Activated CD4-positive, alpha-beta memory T cell treated with anti-CD3 and anti-CD28 coated beads, Interleukin-2, amount 10 ng/mL, durations not matched to agents 7 days and 5 days (primary cell): ENCODE data around the gene DOLK. TPM values are rescaled to one million over a fixed set of nuclear protein-coding genes. Genes with fewer than 3 reads are reported as not detected.
A peak's percentile ranks its signal among the peaks of the same experiment; 100 is the strongest.
"Not testable (repeated sequence)": the region's sequence is repeated elsewhere in the genome, so short reads cannot be mapped to it uniquely, and the experiment has no call there.

Experiments used
- CTCF ChIA-PET: fragments of 350-600 bp; sonication (Branson Sonifier 250); formaldehyde crosslinking; loops from one replicate; lab custom pipeline; 2021; ENCODE audit warnings: antibody characterized with exemption, inconsistent platforms; lab: Charles Lee
- POLR2A ChIA-PET: fragments of 350-600 bp; sonication (Branson Sonifier 250); formaldehyde crosslinking; loops from one replicate; lab custom pipeline; 2021; ENCODE audit warnings: antibody characterized with exemption; lab: Charles Lee
- DNase-seq: peaks from one replicate; pipeline ENCODE4 v3.0.0-alpha.2; 2020
- H3K27ac Mint-ChIP-seq: one replicate; pipeline ENCODE4 v1.8.0; 2021; ENCODE audit warnings: mild to moderate bottlenecking, mixed read lengths
- H3K27me3 Mint-ChIP-seq: one replicate; pipeline ENCODE4 v1.8.0; 2021; ENCODE audit warnings: mixed read lengths
- H3K36me3 Mint-ChIP-seq: one replicate; pipeline ENCODE4 v1.8.0; 2021; ENCODE audit warnings: low read depth, mixed read lengths
- H3K4me1 Mint-ChIP-seq: one replicate; pipeline ENCODE4 v1.8.0; 2021; ENCODE audit warnings: mixed read lengths
- H3K4me3 Mint-ChIP-seq: one replicate; pipeline ENCODE4 v1.8.0; 2021; ENCODE audit warnings: mild to moderate bottlenecking, mixed read lengths
- H3K9me3 Mint-ChIP-seq: one replicate; pipeline ENCODE4 v1.8.0; 2021; ENCODE audit warnings: mixed read lengths
- total RNA-seq, 2 experiments: library from RNA; stranded (reverse); gene quantifications; one replicate each; pipeline ENCODE4 v1.2.3, GENCODE V29; 2021

DOLK gene
- total RNA-seq, 2 experiments from 2014 or later = 7.0 TPM

GRCh38 chr9:128945798-128946501, 1.5 kb downstream of the DOLK start:
- H3K4me3 Mint-ChIP-seq = peak overlapping the region; percentile 79
- DNase-seq = no peak
- H3K27me3 Mint-ChIP-seq = no peaks in the 10 kb centered on the region
- peaks cover 33% of the 10 kb centered on the region for H3K4me1 Mint-ChIP-seq
- peaks cover 12% of the 10 kb centered on the region for H3K36me3 Mint-ChIP-seq
- H3K27ac Mint-ChIP-seq = peak overlapping the region; percentile 29
- H3K9me3 Mint-ChIP-seq = no peaks in the 10 kb centered on the region
- ChIA-PET POLR2A (interaction anchor here (1.1 to 1.2 kb wide), 2 partner anchors 9 to 64 kb away, joined by 3 to 4 read pairs; partner anchors contain the start of genes KYAT1 and LRRC8A), CTCF (interaction anchor here (1.7 kb wide), 1 partner anchor 17 kb away, joined by 5 read pairs; no protein-coding TSS in a partner anchor)

- H3K4me3 Mint-ChIP-seq, H3K9me3 Mint-ChIP-seq, DNase-seq, H3K27me3 Mint-ChIP-seq, H3K36me3 Mint-ChIP-seq, H3K27ac Mint-ChIP-seq: not testable (repeated sequence)
- H3K4me1 Mint-ChIP-seq = peaks cover 29% of the 10 kb centered on the region
- ChIA-PET POLR2A (interaction anchor here (1.1 kb wide), 1 partner anchor 63 kb away, joined by 4 read pairs; the partner anchor contains the start of genes KYAT1 and LRRC8A), CTCF (interaction anchor here (1.7 kb wide), 1 partner anchor 16 kb away, joined by 5 read pairs; no protein-coding TSS in a partner anchor)
Measured at GRCh38 chr9:128944966-128945365, 2.4 kb downstream of the DOLK start.

- Mint-ChIP-seq H3K4me1 (peaks cover 28% of the 10 kb centered on the region), H3K36me3 (peaks cover 9% of the 10 kb centered on the region), H3K27me3 (no peaks in the 10 kb centered on the region), H3K4me3 (no peak overlapping the region), H3K9me3 (no peaks in the 10 kb centered on the region), H3K27ac (no peak overlapping the region)
- POLR2A ChIA-PET = no interaction called here
- CTCF ChIA-PET = interaction anchor here (0.8 to 1.7 kb wide), 2 partner anchors 15 to 83 kb away, joined by 3 to 5 read pairs; no protein-coding TSS in a partner anchor
- no peak for DNase-seq
Measured at GRCh38 chr9:128943832-128944620, 3.4 kb downstream of the DOLK start.

GRCh38 chr9:128940946-128941755, 6.3 kb downstream of the DOLK start:
- Mint-ChIP-seq H3K4me1 (peaks cover 8% of the 10 kb centered on the region), H3K27me3 (no peaks in the 10 kb centered on the region), H3K4me3 (no peak overlapping the region), H3K36me3 (peaks cover 5% of the 10 kb centered on the region), H3K9me3 (no peaks in the 10 kb centered on the region), H3K27ac (no peak overlapping the region)
- no peak for DNase-seq
- ChIA-PET POLR2A (no interaction called here), CTCF (no interaction called here)

GRCh38 chr9:128940271-128940921, 7.0 kb downstream of the DOLK start:
- no peak for DNase-seq
- ChIA-PET CTCF (no interaction called here), POLR2A (no interaction called here)
- Mint-ChIP-seq H3K27ac (no peak overlapping the region), H3K27me3 (no peaks in the 10 kb centered on the region), H3K4me1 (no peaks in the 10 kb centered on the region), H3K36me3 (no peaks in the 10 kb centered on the region), H3K9me3 (no peaks in the 10 kb centered on the region), H3K4me3 (no peak overlapping the region)

GRCh38 chr9:128937310-128938165, 9.9 kb downstream of the DOLK start:
- Mint-ChIP-seq H3K4me1 (no peaks in the 10 kb centered on the region), H3K27ac (no peak overlapping the region), H3K27me3 (no peaks in the 10 kb centered on the region), H3K4me3 (no peak overlapping the region), H3K36me3 (no peaks in the 10 kb centered on the region), H3K9me3 (no peaks in the 10 kb centered on the region)
- CTCF ChIA-PET = interaction anchor here (0.6 to 1.3 kb wide), 3 partner anchors 63 to 201 kb away, joined by 3 to 4 read pairs (median 3); no protein-coding TSS in a partner anchor
- no peak for DNase-seq
- POLR2A ChIA-PET = interaction anchor here (0.8 kb wide), 1 partner anchor 12 kb away, joined by 3 read pairs; no protein-coding TSS in a partner anchor

GRCh38 chr9:128936171-128936865, 11.1 kb downstream of the DOLK start:
- CTCF ChIA-PET = interaction anchor here (0.9 to 1.1 kb wide), 4 partner anchors 73 to 203 kb away, joined by 3 to 5 read pairs (median 3); partner anchors contain the start of gene SPOUT1
- DNase-seq = no peak
- H3K9me3 Mint-ChIP-seq = no peaks in the 10 kb centered on the region
- H3K27ac Mint-ChIP-seq = no peak overlapping the region
- H3K36me3 Mint-ChIP-seq = no peaks in the 10 kb centered on the region
- H3K4me1 Mint-ChIP-seq = no peaks in the 10 kb centered on the region
- no peak overlapping the region for H3K4me3 Mint-ChIP-seq
- POLR2A ChIA-PET = no interaction called here
- no peaks in the 10 kb centered on the region for H3K27me3 Mint-ChIP-seq

GRCh38 chr9:128933731-128934130, 13.7 kb downstream of the DOLK start:
- no peak for DNase-seq
- H3K9me3 Mint-ChIP-seq = no peaks in the 10 kb centered on the region
- H3K27ac Mint-ChIP-seq = no peak overlapping the region
- no peak overlapping the region for H3K4me3 Mint-ChIP-seq
- ChIA-PET POLR2A (interaction anchor here (1.5 kb wide), 1 partner anchor 104 kb away, joined by 4 read pairs; the partner anchor contains the start of gene SPOUT1), CTCF (interaction anchor here (0.6 to 1.2 kb wide), 3 partner anchors 19 to 72 kb away, joined by 3 to 6 read pairs (median 5); no protein-coding TSS in a partner anchor)
- no peaks in the 10 kb centered on the region for H3K36me3 Mint-ChIP-seq
- no peaks in the 10 kb centered on the region for H3K27me3 Mint-ChIP-seq
- no peaks in the 10 kb centered on the region for H3K4me1 Mint-ChIP-seq

- CTCF ChIA-PET = interaction anchor here (1.2 to 10.2 kb wide), 8 partner anchors 16 to 234 kb away, joined by 3 to 123 read pairs (median 6); partner anchors contain the start of genes ENDOG and SPOUT1
- Mint-ChIP-seq H3K36me3 (no peaks in the 10 kb centered on the region), H3K4me3 (no peak overlapping the region), H3K9me3 (no peaks in the 10 kb centered on the region), H3K27ac (no peak overlapping the region), H3K27me3 (peaks cover 5% of the 10 kb centered on the region), H3K4me1 (peaks cover 18% of the 10 kb centered on the region)
- POLR2A ChIA-PET = no interaction called here
- no peak for DNase-seq
Measured at GRCh38 chr9:128929560-128929959, 17.8 kb downstream of the DOLK start.

- POLR2A ChIA-PET = interaction anchor here (0.6 kb wide), 1 partner anchor 398 kb away, joined by 3 read pairs; no protein-coding TSS in a partner anchor
- no peaks in the 10 kb centered on the region for H3K9me3 Mint-ChIP-seq
- H3K4me1 Mint-ChIP-seq = peaks cover 18% of the 10 kb centered on the region
- CTCF ChIA-PET = interaction anchor here (0.7 to 10.2 kb wide), 24 partner anchors 10 to 233 kb away, joined by 3 to 123 read pairs (median 5); partner anchors contain the start of genes ENDOG, PKN3 and SPOUT1
- no peak for DNase-seq
- no peak overlapping the region for H3K27ac Mint-ChIP-seq
- H3K36me3 Mint-ChIP-seq = no peaks in the 10 kb centered on the region
- H3K4me3 Mint-ChIP-seq = no peak overlapping the region
- peaks cover 5% of the 10 kb centered on the region for H3K27me3 Mint-ChIP-seq
Measured at GRCh38 chr9:128928624-128929023, 18.8 kb downstream of the DOLK start.
